ENCODE measurements around the gene EFHB. TPM values are rescaled to one million over a fixed set of nuclear protein-coding genes. Genes with fewer than 3 reads are reported as not detected.
"Not testable (repeated sequence)": the region's sequence is repeated elsewhere in the genome, so short reads cannot be mapped to it uniquely, and the experiment has no call there.

The EFHB gene, protein sequence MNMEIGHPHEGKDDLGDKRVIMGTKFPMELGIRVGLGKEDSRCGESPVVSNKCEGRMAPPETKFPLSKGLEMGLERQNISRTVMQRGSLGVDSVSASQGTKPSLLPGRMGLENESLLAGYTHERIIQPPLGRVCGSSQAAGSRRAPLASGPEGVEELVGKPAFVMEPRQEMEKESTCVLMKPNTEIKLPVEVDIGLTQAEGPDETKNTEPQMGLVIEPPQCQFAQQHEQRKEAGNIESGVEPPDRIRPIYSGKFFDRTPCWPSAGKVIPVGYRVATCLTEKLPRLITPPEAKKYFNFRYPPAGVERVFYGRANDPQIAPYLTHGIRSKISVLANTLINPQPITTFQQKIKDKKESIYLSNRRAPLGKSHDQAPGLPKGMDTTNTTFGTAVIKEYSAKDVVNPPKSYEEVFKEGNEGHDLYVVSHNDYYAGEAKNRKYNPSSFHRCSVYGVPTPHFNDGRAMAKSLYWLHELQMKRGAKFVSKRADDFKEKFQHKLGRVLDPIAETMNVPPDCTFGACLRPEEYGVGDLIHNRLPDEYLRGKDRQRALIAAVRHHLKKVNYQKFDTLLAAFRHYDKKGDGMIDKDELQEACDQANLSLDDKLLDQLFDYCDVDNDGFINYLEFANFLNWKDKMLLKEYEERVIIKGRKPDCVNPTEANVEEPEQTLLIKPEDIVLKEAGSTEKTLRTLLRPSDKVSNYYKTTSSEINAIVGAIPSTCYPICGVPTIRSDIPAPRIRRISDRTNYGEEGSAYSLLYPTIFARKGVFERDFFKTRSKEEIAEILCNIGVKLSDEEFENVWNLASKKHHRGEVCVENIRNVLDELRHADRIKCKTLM
- total RNA-seq: not detected
- long read RNA-seq: 0 reads

DNA sequence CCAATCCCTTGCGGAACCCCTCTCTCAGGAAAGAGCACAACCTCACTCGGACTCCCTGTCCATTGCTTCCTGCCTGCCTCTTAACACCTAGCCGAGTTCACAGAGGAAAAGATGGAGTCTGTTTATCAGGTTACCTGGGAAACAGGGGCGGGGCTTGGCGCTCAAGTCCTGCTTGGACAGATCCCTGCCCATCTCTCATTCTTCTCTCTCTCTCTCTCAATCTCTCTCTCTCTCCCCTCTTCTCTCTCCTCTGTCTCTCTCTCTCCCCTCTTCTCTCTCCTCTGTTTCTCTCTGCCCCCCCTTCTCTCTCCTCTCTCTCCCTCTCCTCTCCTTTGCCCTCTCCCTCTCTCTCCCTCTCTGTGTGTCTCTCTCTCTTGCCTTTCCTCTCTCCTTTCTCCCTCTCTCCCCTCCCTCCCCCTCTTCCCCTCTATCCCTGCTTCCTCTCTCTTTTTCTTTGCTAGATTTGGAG, at the start of gene EFHB:
Gene EFHB, minus strand, starts transcription at position 120 of the 469 bp plus-strand sequence. CDS start 199 bp downstream, outside the sequence.
- intact Hi-C loops (cut with micrococcal nuclease): no loop called here
- ATAC-seq: no peak
- peak; percentile 52 for DNase-seq

DNA sequence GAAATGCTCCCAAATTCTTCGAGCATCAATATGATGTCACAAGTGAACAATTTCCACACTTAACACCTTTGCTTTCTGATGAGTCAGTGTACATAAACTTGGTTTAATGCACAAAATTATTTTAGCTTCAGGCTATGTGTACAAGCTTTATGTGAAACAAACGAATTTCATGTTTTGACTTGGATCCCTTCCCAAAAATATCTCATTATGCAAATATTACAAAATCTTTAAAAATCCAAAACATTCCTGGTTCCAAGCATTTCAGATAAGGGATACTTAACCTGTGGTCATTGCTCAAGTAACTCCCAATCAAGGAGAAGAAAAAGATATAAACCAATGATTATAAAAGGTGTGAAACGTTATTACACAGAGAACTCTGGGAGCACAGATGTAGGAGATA, 38.0 kb upstream of the EFHB start:
- intact Hi-C loops (cut with micrococcal nuclease): no loop called here
- no peak for ATAC-seq
- no peak for DNase-seq

DNA sequence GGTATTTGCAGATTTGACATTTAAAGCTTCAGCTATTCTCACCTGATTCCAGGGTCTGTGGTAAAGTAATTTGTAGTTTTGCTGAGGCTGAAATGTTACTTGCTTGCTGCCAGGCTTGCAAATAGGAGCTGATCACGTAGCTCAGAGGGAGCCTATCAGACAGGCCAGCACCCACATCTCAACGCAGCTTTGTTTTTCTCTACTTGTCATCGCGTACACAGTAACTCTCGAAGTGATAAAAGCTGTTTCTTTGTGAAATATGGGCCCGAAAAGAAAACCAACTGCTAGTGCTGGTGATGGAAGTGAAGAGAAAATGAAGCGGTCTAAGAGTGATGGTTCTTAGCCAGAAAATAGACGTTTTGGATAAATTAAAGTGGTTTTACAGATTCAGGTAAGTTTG, 36.3 kb upstream of the EFHB start:
- intact Hi-C loops (cut with micrococcal nuclease): no loop called here
- peak; percentile 83 for ATAC-seq
- no peak for DNase-seq

DNA sequence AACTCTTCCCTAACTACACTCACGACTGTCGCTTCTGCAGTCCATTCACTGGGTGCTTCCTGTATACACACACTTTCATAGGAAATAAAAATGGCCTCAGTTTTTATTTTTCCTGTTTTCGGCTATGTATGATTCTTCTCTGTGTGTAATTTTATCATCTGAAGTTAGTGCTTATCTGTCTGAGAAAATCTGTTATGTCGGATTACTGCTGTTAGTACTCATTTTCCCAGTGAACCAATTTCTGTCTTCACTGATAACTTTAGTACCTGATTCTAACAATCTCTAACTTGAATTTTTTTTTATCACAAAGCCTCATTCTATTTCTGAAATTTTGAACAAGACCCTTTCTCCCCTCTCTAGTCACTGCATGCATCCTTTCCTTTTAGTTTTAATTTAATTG, 33.8 kb upstream of the EFHB start:
- intact Hi-C loops (cut with micrococcal nuclease): no loop called here
- DNase-seq (no peak), ATAC-seq (no peak)

DNA sequence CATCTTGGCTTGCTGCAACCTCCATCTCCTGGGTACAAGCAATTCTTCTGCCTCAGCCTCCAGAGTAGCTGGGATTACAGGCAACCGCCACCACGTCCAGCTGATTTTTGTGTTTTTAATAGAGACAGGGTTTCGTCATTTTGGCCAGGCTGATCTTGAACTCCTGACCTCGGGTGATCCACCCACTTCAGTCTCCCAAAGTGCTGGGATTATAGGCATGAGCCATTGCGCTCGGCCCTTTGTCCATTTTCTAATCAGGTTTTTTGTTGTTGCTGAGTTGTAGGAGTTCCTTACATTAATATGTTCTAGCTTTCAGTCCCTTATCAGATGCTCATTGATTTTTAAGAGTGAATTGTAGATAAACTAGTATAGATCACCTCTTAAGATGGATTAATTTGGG, 33.2 kb upstream of the EFHB start:
- DNase-seq (no peak), ATAC-seq (no peak)
- intact Hi-C loops (cut with micrococcal nuclease): no loop called here

DNA sequence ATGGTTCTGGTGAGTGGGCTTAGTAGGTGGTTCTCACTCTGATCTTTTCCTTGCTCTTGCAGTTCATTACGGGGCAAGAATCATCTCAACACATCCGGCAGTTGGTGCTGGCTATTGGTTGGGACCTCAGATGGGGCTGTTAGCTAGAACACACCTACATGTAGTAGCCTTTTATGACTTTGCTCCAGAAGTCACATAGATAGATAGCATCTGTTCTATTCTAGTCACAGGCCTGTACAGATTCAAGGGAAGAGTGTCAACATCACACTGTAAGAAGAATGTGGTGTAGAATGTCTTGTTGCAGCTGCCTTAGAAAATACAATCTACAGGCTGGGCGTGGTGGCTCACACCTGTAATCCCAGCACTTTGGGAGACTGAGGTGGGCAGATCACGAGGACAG, 27.9 kb upstream of the EFHB start:
- ATAC-seq (peak; percentile 77), DNase-seq (no peak)
- intact Hi-C loops (cut with micrococcal nuclease): no loop called here

DNA sequence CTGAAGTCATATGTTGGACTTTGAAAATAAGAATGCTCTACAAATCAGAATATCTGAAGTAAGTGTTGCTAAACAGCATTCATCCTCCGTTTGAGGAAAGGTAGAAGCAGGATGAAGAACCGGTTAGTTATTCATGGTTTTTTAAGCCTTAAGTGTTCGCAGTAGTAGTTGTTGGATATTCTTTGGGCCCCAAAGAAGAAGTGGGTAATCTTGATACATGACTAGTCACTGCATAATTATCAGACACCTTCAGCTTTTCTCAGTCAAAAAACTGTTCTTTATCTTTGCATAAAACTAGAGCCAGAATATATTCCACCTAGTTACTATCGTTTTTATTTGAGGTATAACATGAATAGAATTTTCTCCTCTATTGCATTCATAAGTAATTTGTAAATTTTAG, 26.7 kb upstream of the EFHB start:
- intact Hi-C loops (cut with micrococcal nuclease): no loop called here
- DNase-seq (no peak), ATAC-seq (no peak)

DNA sequence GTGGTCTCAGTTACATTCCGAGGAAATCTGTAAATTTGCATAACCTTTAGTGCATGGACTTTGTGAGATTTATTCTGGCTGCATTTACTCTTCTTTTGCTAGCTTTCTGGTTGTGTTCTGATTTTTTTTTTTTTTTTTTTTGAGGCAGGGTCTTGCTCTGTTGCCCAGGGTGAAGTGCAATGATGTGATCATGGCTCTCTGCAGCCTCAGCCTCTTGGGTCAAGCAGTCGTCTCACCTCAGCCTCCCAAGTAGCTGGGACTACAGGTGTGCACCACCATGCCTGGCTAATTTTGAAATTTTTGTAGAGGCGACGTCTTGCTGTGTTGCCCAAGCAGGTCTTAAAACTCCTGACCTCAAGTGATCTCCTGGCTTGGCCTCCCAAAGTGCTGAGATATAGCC, 25.5 kb upstream of the EFHB start:
- DNase-seq (no peak), ATAC-seq (no peak)
- intact Hi-C loops (cut with micrococcal nuclease): no loop called here

DNA sequence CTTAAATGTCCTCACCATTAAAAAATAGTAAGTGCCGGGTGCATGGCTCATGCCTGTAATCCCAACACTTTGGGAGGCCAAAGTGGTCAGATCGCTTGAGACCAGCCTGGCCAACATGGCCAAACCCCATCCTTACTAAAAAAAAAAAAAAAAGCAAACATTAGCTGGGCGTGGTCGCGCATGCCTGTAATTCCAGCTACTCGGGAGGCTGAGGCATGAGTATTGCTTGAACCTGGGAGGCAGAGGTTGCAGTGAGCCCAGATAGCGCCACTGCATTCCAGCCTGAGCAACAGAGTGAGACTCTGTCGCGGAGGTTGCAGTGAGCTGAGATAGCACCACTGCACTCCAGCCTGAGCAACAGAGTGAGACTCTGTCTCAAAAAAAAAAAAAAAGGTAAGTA, 23.3 kb upstream of the EFHB start:
- ATAC-seq; DNase-seq; intact Hi-C loops (cut with micrococcal nuclease): not testable (repeated sequence)

DNA sequence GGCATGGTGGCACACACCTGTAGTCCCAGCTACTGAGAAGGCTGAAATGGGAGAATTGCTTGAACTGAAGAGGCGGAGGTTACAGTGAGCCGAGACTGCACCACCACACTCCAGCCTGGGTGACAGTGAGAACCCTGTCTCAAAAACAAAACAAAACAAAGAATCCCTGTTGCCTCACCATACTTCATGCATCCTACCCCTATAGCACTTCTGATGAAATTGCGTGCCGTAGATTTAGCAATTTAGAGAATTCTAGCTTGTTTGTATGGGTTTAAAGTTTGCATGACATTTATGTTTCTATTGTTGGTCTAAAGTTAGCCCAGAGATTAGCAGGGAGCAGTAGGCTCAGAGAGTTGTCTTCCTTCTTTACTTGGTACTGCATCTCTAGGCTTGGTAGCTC, 20.7 kb upstream of the EFHB start:
- intact Hi-C loops (cut with micrococcal nuclease): no loop called here
- ATAC-seq: no peak
- DNase-seq: no peak

DNA sequence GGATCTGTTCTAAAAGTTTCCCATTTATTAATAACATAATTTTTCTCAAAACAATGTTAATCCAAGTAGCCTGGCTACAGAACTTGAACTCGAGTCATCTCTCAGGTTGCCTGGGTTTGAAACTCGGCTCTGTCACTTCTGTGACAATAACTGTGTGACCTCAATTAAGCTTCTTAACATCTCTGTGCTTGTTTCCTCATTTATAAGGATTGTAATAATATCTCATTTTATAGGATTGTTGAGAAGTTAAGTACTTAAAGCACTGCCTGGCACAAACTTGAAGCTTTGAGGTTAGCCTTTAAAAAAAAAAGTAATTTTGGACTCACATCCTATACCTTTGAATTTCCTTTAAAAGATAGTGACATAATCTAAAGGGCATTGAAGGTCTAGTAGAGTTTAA, 16.3 kb upstream of the EFHB start:
- no peak for DNase-seq
- ATAC-seq: no peak
- intact Hi-C loops (cut with micrococcal nuclease): no loop called here

DNA sequence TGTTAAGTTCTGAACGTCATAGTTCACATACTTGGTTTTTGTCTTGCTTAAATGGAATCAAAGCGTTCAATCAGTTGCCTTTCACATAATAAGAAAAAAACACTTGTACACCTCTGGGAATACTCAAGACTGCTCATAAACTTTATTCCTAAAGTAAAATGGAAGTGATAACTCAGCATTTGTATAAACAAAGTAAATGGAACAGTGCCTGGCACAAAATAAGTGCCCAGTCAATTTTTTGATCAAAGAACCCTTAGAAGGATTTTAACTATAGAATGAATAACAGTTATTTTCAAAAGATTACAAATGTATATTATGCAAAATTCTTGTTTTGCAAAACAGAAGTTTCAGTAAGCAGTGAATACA, 14.2 kb upstream of the EFHB start:
- intact Hi-C loops (cut with micrococcal nuclease): no loop called here
- DNase-seq (no peak), ATAC-seq (no peak)

DNA sequence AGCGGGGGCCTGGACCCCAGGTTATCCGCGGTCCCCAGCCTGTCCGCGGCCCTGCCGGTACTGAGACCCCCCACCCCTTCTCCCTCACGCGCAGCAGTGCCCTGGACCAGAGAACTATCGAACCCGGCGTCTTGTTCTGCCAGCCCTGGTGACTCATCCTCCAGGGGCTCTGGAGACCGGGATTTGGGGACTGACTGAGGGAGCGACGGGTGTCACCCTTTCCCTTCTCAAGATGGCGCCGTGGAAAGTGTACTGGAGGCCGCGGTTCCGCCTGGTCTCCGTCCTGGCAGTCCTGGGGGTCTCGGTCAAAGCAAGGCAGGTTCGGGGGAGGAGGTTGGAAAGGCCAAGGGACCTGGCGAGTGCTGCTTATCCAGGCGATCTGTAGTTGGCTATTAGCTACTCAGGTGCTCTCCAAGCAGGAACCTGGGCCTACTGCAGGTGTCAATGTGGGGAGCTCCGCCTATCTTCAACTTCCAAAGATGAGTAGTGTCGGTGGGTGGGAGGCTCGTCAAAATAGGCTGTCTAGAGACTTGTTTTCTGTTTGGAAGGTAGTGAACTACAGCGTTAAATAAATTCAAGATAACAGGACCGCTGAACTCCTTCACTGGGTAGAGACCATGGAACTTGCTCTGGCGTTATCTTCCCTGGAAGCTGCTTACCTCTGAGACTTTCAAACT, 13.7 kb upstream of the EFHB start:
- ATAC-seq: peak; percentile 47
- no peak for DNase-seq
- intact Hi-C loops (cut with micrococcal nuclease): no loop called here

DNA sequence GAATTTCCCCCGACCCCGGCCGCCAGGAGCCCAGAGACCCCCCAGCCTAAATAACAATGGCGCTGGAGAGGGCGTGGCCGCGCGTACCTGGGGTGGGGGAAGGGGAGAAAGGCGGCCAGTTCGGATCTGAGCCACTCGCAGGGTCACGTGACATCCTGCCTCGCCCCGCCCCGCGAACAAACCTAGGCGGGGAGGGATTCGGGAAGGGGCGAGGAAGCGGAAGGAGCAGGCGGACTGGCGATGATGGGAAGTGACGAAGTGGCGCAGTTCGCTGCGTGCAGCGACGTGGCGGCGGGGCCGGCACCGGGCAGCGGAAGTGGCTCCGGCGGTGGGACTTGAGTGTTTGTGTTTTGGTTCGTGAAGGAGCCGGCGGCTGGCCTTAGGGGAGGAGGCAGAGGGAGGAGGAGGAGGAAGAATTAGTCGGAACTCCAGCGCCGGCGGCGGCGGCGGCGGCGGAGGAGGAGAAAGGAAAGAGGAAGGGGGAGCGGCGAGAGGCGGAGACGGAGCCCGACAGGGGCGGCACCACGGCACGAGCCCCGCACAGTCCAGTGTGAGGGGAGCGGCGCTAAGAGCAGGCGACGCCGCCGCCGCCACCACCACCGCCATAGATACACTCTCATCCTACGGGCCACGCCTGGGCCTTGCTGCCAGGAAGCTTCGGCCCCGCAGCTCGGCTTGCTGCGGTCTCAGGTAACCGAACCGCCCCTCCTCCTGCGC, 13.0 kb upstream of the EFHB start, which contains the start of gene RAB5A:
Gene RAB5A, plus strand, starts transcription at position 266 of the 717 bp plus-strand sequence. CDS start 3,802 bp downstream, outside the sequence.
- DNase-seq: peak; percentile 97
- intact Hi-C loops (cut with micrococcal nuclease): no loop called here
- peak; percentile 98 for ATAC-seq

DNA sequence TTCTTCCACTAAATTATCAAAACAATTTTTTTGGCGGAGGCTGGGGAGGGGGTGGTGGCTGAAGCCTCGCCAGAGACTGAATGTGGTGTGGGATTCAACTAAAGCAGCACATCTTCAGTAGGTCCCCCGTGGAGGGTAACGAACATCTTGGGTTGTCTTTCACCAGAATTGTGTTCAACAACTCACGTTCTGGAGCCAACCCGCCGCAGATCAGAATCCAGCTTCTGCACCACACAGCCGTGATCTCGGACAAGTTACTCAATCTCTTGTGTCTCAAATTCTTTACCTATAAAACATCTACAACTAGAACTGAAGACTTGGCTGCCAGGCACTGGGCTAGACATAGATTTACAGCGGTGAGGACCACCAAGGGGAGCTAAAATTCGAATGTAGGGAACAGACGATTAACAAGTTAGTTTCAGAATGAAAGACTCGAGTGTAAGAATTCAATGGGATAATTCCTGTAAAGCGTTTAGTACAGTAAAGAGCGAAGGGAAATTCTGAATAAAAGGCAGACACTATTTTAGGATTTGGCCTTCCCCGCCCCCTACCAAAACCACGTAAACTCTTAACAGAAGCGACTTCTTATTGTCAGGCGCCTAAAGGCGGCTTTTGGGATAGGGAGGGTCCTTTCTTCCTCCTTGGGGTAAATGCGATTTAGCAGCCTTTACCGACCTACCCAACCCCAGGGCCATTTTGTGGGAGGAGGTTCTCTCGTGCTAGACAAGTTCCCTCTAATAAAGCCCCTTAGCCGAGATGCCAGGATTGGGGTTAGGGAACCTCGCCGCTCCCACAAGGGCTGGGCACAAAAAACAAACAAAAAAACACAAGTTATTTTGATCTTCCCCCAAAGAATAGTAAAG, 12.2 kb upstream of the EFHB start:
- DNase-seq: no peak
- intact Hi-C loops (cut with micrococcal nuclease): no loop called here
- ATAC-seq: peak; percentile 5

DNA sequence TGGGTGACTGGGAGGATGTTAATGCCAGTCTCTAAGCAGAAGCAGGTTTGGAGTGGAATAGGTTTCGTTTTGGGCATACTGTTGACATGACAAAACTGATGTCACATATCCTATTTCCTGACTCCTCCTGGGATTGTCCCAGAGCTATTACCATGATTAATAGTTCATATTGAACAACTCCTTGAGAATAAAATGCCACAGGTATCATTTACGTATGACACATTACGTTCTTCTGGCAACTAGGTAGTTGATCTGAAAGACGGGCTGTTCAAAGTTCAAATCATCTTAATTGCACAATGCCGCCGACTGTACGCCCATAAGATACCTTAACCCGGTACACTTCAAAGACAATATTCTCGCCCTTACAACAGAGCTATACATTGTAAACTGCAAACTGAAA, 11.5 kb upstream of the EFHB start:
- DNase-seq (no peak), ATAC-seq (no peak)
- intact Hi-C loops (cut with micrococcal nuclease): no loop called here

DNA sequence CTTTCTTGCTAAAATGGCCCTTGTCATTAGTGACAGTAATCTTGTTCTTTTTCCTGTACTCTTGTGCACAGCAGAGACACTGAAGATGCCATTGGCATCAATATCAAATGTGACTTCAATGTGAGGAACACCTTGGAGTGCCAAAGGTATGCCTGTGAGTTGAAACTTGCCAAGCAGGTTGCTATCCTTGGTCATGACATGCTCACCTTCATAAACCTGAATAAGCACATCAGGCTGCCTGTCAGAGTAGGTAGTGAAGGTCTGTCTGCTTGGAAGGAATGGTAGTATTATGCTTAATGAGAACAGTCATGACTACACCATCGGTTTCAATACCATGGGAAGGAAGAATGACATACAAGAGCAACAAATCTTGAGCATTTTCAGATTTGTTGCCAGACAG, 6.6 kb upstream of the EFHB start:
- DNase-seq (no peak), ATAC-seq (no peak)
- intact Hi-C loops (cut with micrococcal nuclease): no loop called here

DNA sequence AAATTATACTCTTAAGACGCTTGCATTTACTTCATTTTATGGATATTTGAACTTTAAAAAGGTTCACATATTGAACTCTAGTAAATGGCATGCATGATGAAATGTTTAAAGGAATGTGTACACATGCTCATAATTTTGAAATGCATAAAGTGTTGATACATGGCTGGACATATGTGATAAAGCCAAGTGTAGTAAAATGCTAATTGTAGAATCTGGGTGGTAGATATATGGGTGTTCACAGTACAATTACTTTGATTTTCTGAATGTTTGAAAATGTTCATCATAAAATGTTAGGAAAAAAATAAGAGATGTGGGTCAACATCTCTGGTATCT, 4.2 kb upstream of the EFHB start:
- no peak for DNase-seq
- no peak for ATAC-seq
- intact Hi-C loops (cut with micrococcal nuclease): no loop called here
